Nephron (organoid): ENCODE results near the gene PRKRA.

Experiments used
- H3K27ac Mint-ChIP-seq, 3 experiments: 2 replicates each; pipeline ENCODE4 v1.8.0; 2020; ENCODE audit warnings: mixed read lengths in 3 of 3, mild to moderate bottlenecking in 2 of 3, moderate library complexity in 1 of 3
- H3K27me3 Mint-ChIP-seq: 2 replicates; pipeline ENCODE4 v1.8.0; 2021; ENCODE audit warnings: low read depth, mild to moderate bottlenecking, moderate library complexity, mixed read lengths
- H3K36me3 Mint-ChIP-seq: 2 replicates; pipeline ENCODE4 v1.8.0; 2020; ENCODE audit warnings: low read depth, mixed read lengths
- H3K4me1 Mint-ChIP-seq: 2 replicates; pipeline ENCODE4 v1.8.0; 2020; ENCODE audit warnings: mixed read lengths
- H3K4me3 Mint-ChIP-seq, 3 experiments: 2 replicates each; pipeline ENCODE4 v1.8.0; 2020; ENCODE audit warnings: mild to moderate bottlenecking in 3 of 3, mixed read lengths in 3 of 3, moderate library complexity in 2 of 3
- H3K9me3 Mint-ChIP-seq: 2 replicates; pipeline ENCODE4 v1.8.0; 2020; ENCODE audit warnings: mixed read lengths
- CTCF ChIP-seq, 3 experiments: fragments of 200-600 bp; sonication (generic); IDR thresholded peaks; one replicate each; pipeline ENCODE4 v1.5.0; 2021; ENCODE audit warnings: antibody characterized with exemption in 3 of 3; ENCODE audit not compliant: unreplicated experiment in 3 of 3

PRKRA gene

GRCh38 chr2:178452870-178453269, 1.9 kb upstream of the PRKRA start:
- no peak for TF ChIP-seq CTCF (IDR thresholded peaks at IDR 0.05; ENCODE audit: unreplicated experiment in 3 of 3)
- peaks cover 34% of the 10 kb centered on the region for H3K4me1 Mint-ChIP-seq
- no peaks in the 10 kb centered on the region for H3K9me3 Mint-ChIP-seq
- peak overlapping the region; percentile 73 to 100 (median 77) for H3K27ac Mint-ChIP-seq
- peaks cover 15% of the 10 kb centered on the region for H3K36me3 Mint-ChIP-seq
- peak overlapping the region in 2 of 3 experiments; percentile 28 to 51 for H3K4me3 Mint-ChIP-seq
- no peaks in the 10 kb centered on the region for H3K27me3 Mint-ChIP-seq

- no peak for TF ChIP-seq CTCF (IDR thresholded peaks at IDR 0.05; ENCODE audit: unreplicated experiment in 3 of 3)
- Mint-ChIP-seq H3K4me1 (peaks cover 36% of the 10 kb centered on the region), H3K4me3 (peak overlapping the region; percentile 55 to 72 (median 72)), H3K27me3 (no peaks in the 10 kb centered on the region), H3K9me3 (no peaks in the 10 kb centered on the region), H3K36me3 (peaks cover 19% of the 10 kb centered on the region), H3K27ac (peak overlapping the region; percentile 99 to 100 (median 100))
Measured at GRCh38 chr2:178452334-178452733, 1.4 kb upstream of the PRKRA start.

- H3K27me3 Mint-ChIP-seq: no peaks in the 10 kb centered on the region
- H3K27ac Mint-ChIP-seq: peak overlapping the region; percentile 86 to 95 (median 88)
- no peak for TF ChIP-seq CTCF (IDR thresholded peaks at IDR 0.05; ENCODE audit: unreplicated experiment in 3 of 3)
- peaks cover 36% of the 10 kb centered on the region for H3K4me1 Mint-ChIP-seq
- peak overlapping the region; percentile 84 to 92 (median 92) for H3K4me3 Mint-ChIP-seq
- H3K9me3 Mint-ChIP-seq: no peaks in the 10 kb centered on the region
- peaks cover 33% of the 10 kb centered on the region for H3K36me3 Mint-ChIP-seq
Measured at GRCh38 chr2:178450524-178450773, 526 bp downstream of the PRKRA start.

- Mint-ChIP-seq H3K9me3 (no peaks in the 10 kb centered on the region), H3K4me3 (peak overlapping the region; percentile 84 to 92 (median 92)), H3K4me1 (peaks cover 36% of the 10 kb centered on the region), H3K27me3 (no peaks in the 10 kb centered on the region), H3K27ac (peak overlapping the region; percentile 86 to 95 (median 88)), H3K36me3 (peaks cover 38% of the 10 kb centered on the region)
- TF ChIP-seq CTCF (IDR thresholded peaks at IDR 0.05; ENCODE audit: unreplicated experiment in 3 of 3): no peak
Measured at GRCh38 chr2:178449700-178450523, 1.1 kb downstream of the PRKRA start.

GRCh38 chr2:178448968-178449661, 1.9 kb downstream of the PRKRA start:
- no peak for TF ChIP-seq CTCF (IDR thresholded peaks at IDR 0.05; ENCODE audit: unreplicated experiment in 3 of 3)
- no peaks in the 10 kb centered on the region for H3K27me3 Mint-ChIP-seq
- H3K9me3 Mint-ChIP-seq: no peaks in the 10 kb centered on the region

More at GRCh38 chr2:178448968-178449661, 1.9 kb downstream of the PRKRA start:
- Mint-ChIP-seq H3K4me1 (peaks cover 36% of the 10 kb centered on the region), H3K4me3 (peak overlapping the region; percentile 84 to 92 (median 92)), H3K27ac (peak overlapping the region; percentile 5 to 88 (median 22)), H3K36me3 (peaks cover 45% of the 10 kb centered on the region)
